GM12878 (cell line): ENCODE data around the gene EMILIN2. TPM values are rescaled to one million over a fixed set of nuclear protein-coding genes. Genes with fewer than 3 reads are reported as not detected.

Experiments used
- ATAC-seq: fragments of 200-7000 bp; cut with Tn5 transposase; 3 replicates; pipeline ENCODE4 v1.9.1; 2020; ENCODE audit warnings: mild to moderate bottlenecking, moderate library complexity
- BruUV-seq: library from RNA; stranded (reverse); fragments of 400-500 nt; replicated peaks from 2 replicates; lab custom pipeline; 2021; lab: Mats Ljungman, UMichigan
- CTCF ChIA-PET: fragments of 300-600 bp; sonication (Branson Sonifier 250); formaldehyde crosslinking; extraction: SDS; loops from one replicate; lab custom pipeline; 2021; ENCODE audit warnings: inconsistent platforms; lab: Yijun Ruan, JAX
- POLR2A ChIA-PET: fragments of 350-600 bp; formaldehyde crosslinking; extraction: SDS; loops from one replicate; lab custom pipeline; 2021; ENCODE audit warnings: inconsistent platforms; lab: Charles Lee
- RAD21 ChIA-PET: fragments of 300-600 bp; sonication (Branson Sonifier 250); formaldehyde crosslinking; loops from one replicate; lab custom pipeline; 2023; ENCODE audit warnings: antibody characterized with exemption; ENCODE audit not compliant: unreplicated experiment; lab: Charles Lee
- SMC1A ChIA-PET: fragments of 300-600 bp; sonication (Branson Sonifier 250); formaldehyde crosslinking; loops from one replicate; lab custom pipeline; 2023; ENCODE audit not compliant: unreplicated experiment, uncharacterized antibody; lab: Charles Lee
- DNase-seq: peaks from one replicate; pipeline ENCODE4 v3.0.0-alpha.2; 2011; ENCODE audit warnings: low read depth, low spot score
- FAIRE-seq: peaks from 3 replicates; lab custom pipeline; 2011; peaks lifted over from hg19 to GRCh38; lab: Jason Lieb, UNC
- H2AFZ ChIP-seq: 2 replicates; pipeline ENCODE4 v1.6.0; 2011; ENCODE audit warnings: low read depth, low read length, control low read depth; ENCODE audit not compliant: control insufficient read depth
- H3K27ac ChIP-seq: 2 replicates; pipeline ENCODE4 v1.5.1; 2011; ENCODE audit warnings: control low read depth; ENCODE audit not compliant: control insufficient read depth, insufficient read depth
- H3K27me3 ChIP-seq, 2 experiments: replicated peaks in 1 of 2; 2 replicates each; pipeline versions ENCODE4 v1.6.0 to v1.6.1; 2011; ENCODE audit warnings: low read length in 1 of 2; ENCODE audit not compliant: control insufficient read depth in 2 of 2, insufficient read depth in 2 of 2
- H3K36me3 ChIP-seq, 2 experiments: 2 replicates each; pipeline ENCODE4 v1.5.1; 2011; ENCODE audit warnings: low read length in 1 of 2; ENCODE audit not compliant: control insufficient read depth in 2 of 2, insufficient read depth in 2 of 2
- H3K4me1 ChIP-seq: 2 replicates; pipeline ENCODE4 v1.6.1; 2011; ENCODE audit warnings: mild to moderate bottlenecking, low read length, moderate library complexity, mixed read lengths; ENCODE audit not compliant: control insufficient read depth, insufficient read depth
- H3K4me2 ChIP-seq: 2 replicates; pipeline ENCODE4 v1.6.0; 2011; ENCODE audit warnings: control low read depth; ENCODE audit not compliant: control insufficient read depth, insufficient read depth
- H3K4me3 ChIP-seq: fragments of 200-600 bp; sonication (generic); 2 replicates; pipeline ENCODE4 v1.5.1; 2016
- H3K79me2 ChIP-seq: 2 replicates; pipeline ENCODE4 v1.6.0; 2011; ENCODE audit warnings: low read length; ENCODE audit not compliant: control insufficient read depth, insufficient read depth
- H3K9ac ChIP-seq: 2 replicates; pipeline ENCODE4 v1.8.0; 2011; ENCODE audit warnings: low read length, control low read depth, mixed read lengths; ENCODE audit not compliant: control insufficient read depth, insufficient read depth
- H3K9me3 ChIP-seq: replicated peaks from 3 replicates; pipeline ENCODE4 v1.5.1; 2011; ENCODE audit warnings: mild to moderate bottlenecking, low read length; ENCODE audit not compliant: control insufficient read depth, insufficient read depth
- H4K20me1 ChIP-seq: 2 replicates; pipeline ENCODE4 v1.6.0; 2011; ENCODE audit not compliant: control insufficient read depth, insufficient read depth
- BCLAF1 ChIP-seq: fragments of 450-650 bp; IDR thresholded peaks from 2 replicates; pipeline ENCODE4 v1.6.1; 2017; ENCODE audit warnings: antibody characterized with exemption, mild to moderate bottlenecking, moderate library complexity
- CBX3 ChIP-seq: fragments of 200-600 bp; sonication (generic); IDR thresholded peaks from 2 replicates; pipeline ENCODE4 v1.6.1; 2016; ENCODE audit warnings: low read depth, borderline replicate concordance
- CBX5 ChIP-seq: sonication (generic); IDR thresholded peaks from 2 replicates; pipeline ENCODE4 v1.6.1; 2016; ENCODE audit warnings: low read depth, moderate library complexity, mild to moderate bottlenecking, inconsistent platforms
- GABPA ChIP-seq: IDR thresholded peaks from 2 replicates; pipeline ENCODE4 v1.6.1; 2014; ENCODE audit warnings: antibody characterized with exemption, low read depth, mild to moderate bottlenecking, inconsistent platforms
- HSF1 ChIP-seq: fragments of 150-350 bp; IDR thresholded peaks from 2 replicates; pipeline ENCODE4 v1.6.1; 2014; ENCODE audit warnings: mild to moderate bottlenecking, low read depth, low read length
- IKZF1 ChIP-seq: fragments of 450-650 bp; conservative IDR thresholded peaks from 2 replicates; pipeline ENCODE4 v1.6.1; 2017; ENCODE audit warnings: antibody characterized with exemption, mild to moderate bottlenecking
- NRF1 ChIP-seq: conservative IDR thresholded peaks from 2 replicates; pipeline ENCODE4 v1.6.1; 2011; ENCODE audit warnings: mild to moderate bottlenecking, low read depth, low read length, improper control_type of control experiment
- POLR2AphosphoS5 ChIP-seq: IDR thresholded peaks from 2 replicates; pipeline ENCODE4 v1.6.1; 2011; ENCODE audit warnings: mild to moderate bottlenecking, low read length, inconsistent platforms
- RELA ChIP-seq: fragments of 450-650 bp; IDR thresholded peaks from 2 replicates; pipeline ENCODE4 v1.8.0; 2014; ENCODE audit warnings: borderline replicate concordance; ENCODE audit not compliant: partially characterized antibody
- SPI1 ChIP-seq: IDR thresholded peaks from 2 replicates; pipeline ENCODE4 v1.6.1; 2011; ENCODE audit warnings: low read depth, mild to moderate bottlenecking, low read length, moderate library complexity, borderline replicate concordance; ENCODE audit not compliant: insufficient read depth
- SREBF1 ChIP-seq: IDR thresholded peaks from 2 replicates; pipeline ENCODE4 v1.6.1; 2012; ENCODE audit warnings: mild to moderate bottlenecking, low read length
- SREBF2 ChIP-seq: IDR thresholded peaks from 2 replicates; pipeline ENCODE4 v1.6.1; 2012; ENCODE audit warnings: mild to moderate bottlenecking, low read length
- TAF1 ChIP-seq: IDR thresholded peaks from 2 replicates; pipeline ENCODE4 v1.6.1; 2011; ENCODE audit warnings: mild to moderate bottlenecking, low read depth, low read length, borderline replicate concordance
- WGBS: methylation state at CpG from one replicate; pipeline ENCODE4 v1.1.6; 2016; ENCODE audit warnings: low lambda C conversion rate; ENCODE audit not compliant: insufficient replicate concordance, insufficient coverage; ENCODE audit errors: missing lambda C conversion rate; 5-methylcytosine and 5-hydroxymethylcytosine counted together
- in situ Hi-C: fragments of 300-500 bp; cut with MboI; formaldehyde crosslinking; loops from 9 replicates; pipeline ENCODE4 v1.14.3; 2018; ENCODE audit warnings: mixed read lengths
- intact Hi-C: fragments of 100-400 bp; cut with micrococcal nuclease; formaldehyde crosslinking; loops from one replicate; pipeline ENCODE4 v1.14.2; 2022; ENCODE audit not compliant: unreplicated experiment
- polyA plus RNA-seq, 11 experiments: library from polyadenylated mRNA; depleted of rRNA in 4 of 11; unstranded in 6 of 11; stranded (reverse) in 5 of 11; fragments of >200 nt; fragmentation: Nextera tagmentation in 4 of 11; fragmentation: Illumina TruSeq in 1 of 11; extraction: Ambion mirVana in 4 of 11; extraction: Trizol in 1 of 11; gene quantifications; 1 replicate in 1 of 11; 2 replicates in 10 of 11; pipeline versions ENCODE4 v1.2.1 to v1.2.3, GENCODE V29; 2011 to 2016; ENCODE audit warnings: inconsistent platforms in 2 of 11, missing spikeins in 2 of 11, low read depth in 1 of 11
- total RNA-seq, 4 experiments: library from RNA; depleted of rRNA in 3 of 4; stranded (reverse); fragments of >200 nt in 3 of 4; fragmentation: Illumina TruSeq in 1 of 4; extraction: Trizol in 1 of 4; gene quantifications; 2 replicates each; pipeline versions ENCODE4 v1.2.1 to v1.2.3, GENCODE V29; 2013 to 2021
- TF ChIP-seq, protein P1 (sequence below): fragments of 450-650 bp; IDR thresholded peaks from 2 replicates; pipeline ENCODE4 v1.6.1; 2018; ENCODE audit warnings: borderline replicate concordance, mild to moderate bottlenecking; ENCODE audit not compliant: partially characterized antibody
- TF ChIP-seq, protein P2 (sequence below): fragments of 450-650 bp; formaldehyde crosslinking; IDR thresholded peaks from 2 replicates; pipeline ENCODE4 v1.5.0; 2022; ENCODE audit warnings: mild to moderate bottlenecking, missing genetic modification characterization

The EMILIN2 gene
- total and polyA plus RNA-seq, 10 of the 15 experiments (the other 5 are each of a cell fraction or from before 2014, with no cell fraction given): 0.58 to 18.4 (median 5.9) TPM

DNA sequence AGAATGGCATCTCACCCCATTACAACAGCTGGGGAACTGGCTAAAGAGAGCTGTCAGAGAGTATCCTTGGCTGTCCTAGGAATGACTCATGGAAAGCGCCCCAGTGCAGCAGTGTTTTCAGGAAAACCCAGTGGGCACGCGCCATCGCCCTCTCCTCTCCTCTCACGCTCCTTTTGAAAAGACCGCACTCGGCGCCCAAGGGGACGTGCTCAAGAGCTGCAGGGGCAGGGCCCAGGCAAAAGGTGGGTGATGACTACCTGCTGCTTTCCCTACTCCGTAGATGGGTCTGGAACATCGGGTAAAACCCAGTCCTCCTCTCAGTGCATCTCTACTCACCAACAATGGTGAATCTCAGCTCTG is 68.1 kb downstream of the EMILIN2 start:
- CTCF ChIA-PET: interaction anchor here (0.7 to 2.2 kb wide), 2 partner anchors 65 to 74 kb away, joined by 4 to 8 read pairs; no protein-coding TSS in a partner anchor
- Histone ChIP-seq H3K4me2 (no peak overlapping the region), H3K27ac (no peak overlapping the region), H3K4me1 (peaks cover 8% of the 10 kb centered on the region), H3K36me3 (peaks cover 10 to 28% of the 10 kb centered on the region in 2 experiments), H2AFZ (no peak overlapping the region), H3K9me3 (no peaks in the 10 kb centered on the region), H3K27me3 (no peaks in the 10 kb centered on the region), H3K79me2 (no peaks in the 10 kb centered on the region), H3K4me3 (no peak overlapping the region), H3K9ac (no peak overlapping the region), H4K20me1 (no peaks in the 10 kb centered on the region)
- intact Hi-C loops: no loop called here
- FAIRE-seq: no peak
- DNase-seq: no peak
- SMC1A ChIA-PET: interaction anchor here (1.0 kb wide), 1 partner anchor 146 kb away, joined by 3 read pairs; no protein-coding TSS in a partner anchor
- in situ Hi-C loops: no loop called here
- ATAC-seq: no peak
- BruUV-seq: no TSS peak
- RAD21 ChIA-PET: no interaction called here
- WGBS: 96% methylated on average over 11 of the region's 11 CpGs
- POLR2A ChIA-PET: no interaction called here
- TF ChIP-seq CBX5: no peak
- no peak for TF ChIP-seq GABPA
- no peak for TF ChIP-seq TAF1
- no peak for TF ChIP-seq SPI1
- no peak for TF ChIP-seq SREBF1
- no peak for TF ChIP-seq SREBF2
- TF ChIP-seq CBX3: no peak
- TF ChIP-seq, protein P1, sequence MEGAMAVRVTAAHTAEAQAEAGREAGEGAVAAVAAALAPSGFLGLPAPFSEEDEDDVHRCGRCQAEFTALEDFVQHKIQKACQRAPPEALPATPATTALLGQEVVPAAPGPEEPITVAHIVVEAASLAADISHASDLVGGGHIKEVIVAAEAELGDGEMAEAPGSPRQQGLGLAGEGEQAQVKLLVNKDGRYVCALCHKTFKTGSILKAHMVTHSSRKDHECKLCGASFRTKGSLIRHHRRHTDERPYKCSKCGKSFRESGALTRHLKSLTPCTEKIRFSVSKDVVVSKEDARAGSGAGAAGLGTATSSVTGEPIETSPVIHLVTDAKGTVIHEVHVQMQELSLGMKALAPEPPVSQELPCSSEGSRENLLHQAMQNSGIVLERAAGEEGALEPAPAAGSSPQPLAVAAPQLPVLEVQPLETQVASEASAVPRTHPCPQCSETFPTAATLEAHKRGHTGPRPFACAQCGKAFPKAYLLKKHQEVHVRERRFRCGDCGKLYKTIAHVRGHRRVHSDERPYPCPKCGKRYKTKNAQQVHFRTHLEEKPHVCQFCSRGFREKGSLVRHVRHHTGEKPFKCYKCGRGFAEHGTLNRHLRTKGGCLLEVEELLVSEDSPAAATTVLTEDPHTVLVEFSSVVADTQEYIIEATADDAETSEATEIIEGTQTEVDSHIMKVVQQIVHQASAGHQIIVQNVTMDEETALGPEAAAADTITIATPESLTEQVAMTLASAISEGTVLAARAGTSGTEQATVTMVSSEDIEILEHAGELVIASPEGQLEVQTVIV: no peak
- TF ChIP-seq IKZF1: no peak
- TF ChIP-seq RELA: no peak
- no peak for TF ChIP-seq BCLAF1
- TF ChIP-seq, protein P2, sequence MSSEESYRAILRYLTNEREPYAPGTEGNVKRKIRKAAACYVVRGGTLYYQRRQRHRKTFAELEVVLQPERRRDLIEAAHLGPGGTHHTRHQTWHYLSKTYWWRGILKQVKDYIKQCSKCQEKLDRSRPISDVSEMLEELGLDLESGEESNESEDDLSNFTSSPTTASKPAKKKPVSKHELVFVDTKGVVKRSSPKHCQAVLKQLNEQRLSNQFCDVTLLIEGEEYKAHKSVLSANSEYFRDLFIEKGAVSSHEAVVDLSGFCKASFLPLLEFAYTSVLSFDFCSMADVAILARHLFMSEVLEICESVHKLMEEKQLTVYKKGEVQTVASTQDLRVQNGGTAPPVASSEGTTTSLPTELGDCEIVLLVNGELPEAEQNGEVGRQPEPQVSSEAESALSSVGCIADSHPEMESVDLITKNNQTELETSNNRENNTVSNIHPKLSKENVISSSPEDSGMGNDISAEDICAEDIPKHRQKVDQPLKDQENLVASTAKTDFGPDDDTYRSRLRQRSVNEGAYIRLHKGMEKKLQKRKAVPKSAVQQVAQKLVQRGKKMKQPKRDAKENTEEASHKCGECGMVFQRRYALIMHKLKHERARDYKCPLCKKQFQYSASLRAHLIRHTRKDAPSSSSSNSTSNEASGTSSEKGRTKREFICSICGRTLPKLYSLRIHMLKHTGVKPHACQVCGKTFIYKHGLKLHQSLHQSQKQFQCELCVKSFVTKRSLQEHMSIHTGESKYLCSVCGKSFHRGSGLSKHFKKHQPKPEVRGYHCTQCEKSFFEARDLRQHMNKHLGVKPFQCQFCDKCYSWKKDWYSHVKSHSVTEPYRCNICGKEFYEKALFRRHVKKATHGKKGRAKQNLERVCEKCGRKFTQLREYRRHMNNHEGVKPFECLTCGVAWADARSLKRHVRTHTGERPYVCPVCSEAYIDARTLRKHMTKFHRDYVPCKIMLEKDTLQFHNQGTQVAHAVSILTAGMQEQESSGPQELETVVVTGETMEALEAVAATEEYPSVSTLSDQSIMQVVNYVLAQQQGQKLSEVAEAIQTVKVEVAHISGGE (CRISPR knock-in tag): no peak
- TF ChIP-seq POLR2AphosphoS5: no peak
- no peak for TF ChIP-seq NRF1
- no peak for TF ChIP-seq HSF1
